ENCODE results near the gene JMJD8. TPM values are rescaled to one million over a fixed set of nuclear protein-coding genes. Genes with fewer than 3 reads are reported as not detected.

The JMJD8 gene
- total and polyA plus RNA-seq, 9 of the 15 experiments (the other 6 are each of a cell fraction or from before 2014, with no cell fraction given), result 1.2 to 50.6 (median 29.3) TPM

DNA sequence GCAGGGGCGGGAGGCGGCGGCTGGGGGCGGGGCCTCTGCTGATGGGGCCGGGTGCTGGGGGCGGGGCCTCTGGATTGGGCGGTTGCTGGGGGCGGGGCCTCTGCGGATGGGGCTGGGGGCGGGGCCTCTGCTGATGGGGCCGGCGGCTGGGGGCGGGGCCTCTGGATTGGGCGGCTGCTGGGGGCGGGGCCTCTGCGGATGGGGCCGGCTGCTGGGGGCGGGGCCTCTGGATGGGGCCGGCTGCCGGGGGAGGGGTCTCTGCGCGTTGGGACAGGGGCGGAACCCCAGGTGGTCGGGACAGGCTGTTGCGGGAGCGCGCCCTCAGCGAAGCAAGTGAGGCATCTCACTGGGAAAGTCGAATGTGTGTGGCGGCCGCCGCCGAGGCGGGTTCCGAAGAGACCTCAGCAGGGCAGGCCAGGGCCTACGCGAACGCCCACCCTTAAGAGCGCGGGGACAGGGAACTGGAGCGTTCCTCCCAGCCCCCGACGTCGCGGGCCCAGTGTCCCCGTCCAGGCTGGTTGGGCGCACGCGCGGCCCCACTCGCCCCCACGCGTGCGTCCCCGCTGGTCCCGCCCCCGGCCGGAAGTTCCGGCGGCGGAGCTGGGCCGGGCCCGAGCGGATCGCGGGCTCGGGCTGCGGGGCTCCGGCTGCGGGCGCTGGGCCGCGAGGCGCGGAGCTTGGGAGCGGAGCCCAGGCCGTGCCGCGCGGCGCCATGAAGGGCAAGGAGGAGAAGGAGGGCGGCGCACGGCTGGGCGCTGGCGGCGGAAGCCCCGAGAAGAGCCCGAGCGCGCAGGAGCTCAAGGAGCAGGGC lies 4.1 kb downstream of the JMJD8 start, which contains the start of gene STUB1 (continued):
- TF ChIP-seq JUND (IDR thresholded peaks at IDR 0.05; ENCODE audit: borderline replicate concordance, low read depth, low read length) (0 out of 2 replicates have a peak, but pooled peaks have one; percentile 3), JUND (tag; IDR thresholded peaks at IDR 0.05; ENCODE audit: borderline replicate concordance, low read depth, low read length) (no peak), SAP30 (IDR thresholded peaks at IDR 0.05; ENCODE audit: borderline replicate concordance, insufficient read depth, low read depth, low read length, poor library complexity, severe bottlenecking) (peak; percentile 80), CBFA2T3 (IDR thresholded peaks at IDR 0.05) (no peak), CREB1 (IDR thresholded peaks at IDR 0.05) (no peak), CREB1 (CRISPR knock-in tag; IDR thresholded peaks at IDR 0.05) (0 out of 2 replicates have a peak, but pooled peaks have one; percentile 21), KAT7 (CRISPR knock-in tag; IDR thresholded peaks at IDR 0.05; ENCODE audit: borderline replicate concordance) (no peak), ZNF212 (CRISPR knock-in tag; IDR thresholded peaks at IDR 0.05) (no peak), PTBP1 (IDR thresholded peaks at IDR 0.05; ENCODE audit: low read depth, low read length) (no peak), ELF4 (CRISPR knock-in tag; IDR thresholded peaks at IDR 0.05) (no peak), CHD1 (IDR thresholded peaks at IDR 0.05; ENCODE audit: low read length) (peak; percentile 4), RUNX1 (IDR thresholded peaks at IDR 0.05; ENCODE audit: low read depth) (no peak), SMAD4 (CRISPR knock-in tag; conservative IDR thresholded peaks at IDR 0.05) (peak; percentile 40; the same call in 1 of the 2 replicates)
- TF ChIP-seq, protein P1, sequence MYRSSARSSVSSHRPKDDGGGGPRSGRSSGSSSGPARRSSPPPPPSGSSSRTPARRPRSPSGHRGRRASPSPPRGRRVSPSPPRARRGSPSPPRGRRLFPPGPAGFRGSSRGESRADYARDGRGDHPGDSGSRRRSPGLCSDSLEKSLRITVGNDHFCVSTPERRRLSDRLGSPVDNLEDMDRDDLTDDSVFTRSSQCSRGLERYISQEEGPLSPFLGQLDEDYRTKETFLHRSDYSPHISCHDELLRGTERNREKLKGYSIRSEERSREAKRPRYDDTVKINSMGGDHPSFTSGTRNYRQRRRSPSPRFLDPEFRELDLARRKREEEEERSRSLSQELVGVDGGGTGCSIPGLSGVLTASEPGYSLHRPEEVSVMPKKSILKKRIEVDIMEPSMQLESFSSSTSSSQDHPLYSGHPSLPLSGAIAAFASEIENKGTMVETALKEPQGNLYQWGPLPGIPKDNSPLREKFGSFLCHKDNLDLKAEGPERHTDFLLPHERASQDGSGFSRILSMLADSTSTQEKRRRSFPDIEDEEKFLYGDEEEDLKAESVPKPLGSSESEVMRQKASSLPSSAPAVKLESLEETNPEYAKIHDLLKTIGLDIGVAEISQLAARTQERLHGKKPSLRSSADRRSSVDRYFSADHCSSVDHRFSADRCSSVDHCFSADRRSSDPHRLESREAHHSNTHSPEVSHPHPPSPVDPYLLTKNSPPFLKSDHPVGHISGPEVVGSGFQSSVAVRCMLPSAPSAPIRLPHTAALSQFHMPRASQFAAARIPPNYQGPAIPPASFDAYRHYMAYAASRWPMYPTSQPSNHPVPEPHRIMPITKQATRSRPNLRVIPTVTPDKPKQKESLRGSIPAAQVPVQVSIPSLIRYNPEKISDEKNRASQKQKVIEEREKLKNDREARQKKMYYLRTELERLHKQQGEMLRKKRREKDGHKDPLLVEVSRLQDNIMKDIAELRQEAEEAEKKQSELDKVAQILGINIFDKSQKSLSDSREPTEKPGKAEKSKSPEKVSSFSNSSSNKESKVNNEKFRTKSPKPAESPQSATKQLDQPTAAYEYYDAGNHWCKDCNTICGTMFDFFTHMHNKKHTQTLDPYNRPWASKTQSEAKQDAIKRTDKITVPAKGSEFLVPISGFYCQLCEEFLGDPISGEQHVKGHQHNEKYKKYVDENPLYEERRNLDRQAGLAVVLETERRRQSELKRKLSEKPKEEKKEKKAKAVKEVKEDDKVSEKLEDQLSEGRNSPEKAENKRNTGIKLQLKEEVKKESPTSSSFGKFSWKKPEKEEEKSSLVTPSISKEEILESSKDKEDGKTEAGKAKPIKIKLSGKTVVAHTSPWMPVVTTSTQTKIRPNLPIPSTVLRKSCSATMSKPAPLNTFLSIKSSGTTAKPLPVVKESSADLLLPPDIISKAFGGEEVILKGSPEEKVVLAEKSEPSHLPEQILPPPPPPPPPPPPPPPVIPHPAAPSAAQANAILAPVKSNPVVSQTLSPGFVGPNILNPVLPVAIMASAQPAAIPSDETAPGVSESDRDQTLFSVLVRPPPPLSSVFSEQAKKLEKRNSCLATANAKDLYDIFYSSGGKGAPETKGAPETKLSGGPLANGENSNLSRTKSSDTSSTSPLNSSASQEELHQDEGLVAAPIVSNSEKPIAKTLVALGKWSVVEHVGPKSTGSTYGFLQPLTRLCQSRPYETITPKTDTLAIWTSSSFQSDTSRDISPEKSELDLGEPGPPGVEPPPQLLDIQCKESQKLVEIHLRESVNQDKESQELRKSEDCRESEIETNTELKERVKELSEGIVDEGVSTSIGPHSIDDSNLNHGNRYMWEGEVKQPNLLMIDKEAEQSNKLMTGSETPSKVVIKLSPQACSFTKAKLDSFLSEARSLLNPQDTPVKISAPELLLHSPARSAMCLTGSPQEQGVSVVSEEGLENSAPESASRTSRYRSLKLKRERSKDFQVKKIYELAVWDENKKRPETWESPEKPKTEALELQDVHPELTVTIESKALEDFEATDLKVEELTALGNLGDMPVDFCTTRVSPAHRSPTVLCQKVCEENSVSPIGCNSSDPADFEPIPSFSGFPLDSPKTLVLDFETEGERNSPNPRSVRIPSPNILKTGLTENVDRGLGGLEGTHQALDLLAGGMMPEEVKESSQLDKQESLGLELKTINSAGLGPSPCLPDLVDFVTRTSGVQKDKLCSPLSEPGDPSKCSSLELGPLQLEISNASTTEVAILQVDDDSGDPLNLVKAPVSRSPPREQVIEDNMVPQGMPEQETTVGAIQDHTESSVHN (IDR thresholded peaks at IDR 0.05; ENCODE audit: borderline replicate concordance in 1 of 2, low read depth in 1 of 2), result no peak
- TF ChIP-seq, protein P2, sequence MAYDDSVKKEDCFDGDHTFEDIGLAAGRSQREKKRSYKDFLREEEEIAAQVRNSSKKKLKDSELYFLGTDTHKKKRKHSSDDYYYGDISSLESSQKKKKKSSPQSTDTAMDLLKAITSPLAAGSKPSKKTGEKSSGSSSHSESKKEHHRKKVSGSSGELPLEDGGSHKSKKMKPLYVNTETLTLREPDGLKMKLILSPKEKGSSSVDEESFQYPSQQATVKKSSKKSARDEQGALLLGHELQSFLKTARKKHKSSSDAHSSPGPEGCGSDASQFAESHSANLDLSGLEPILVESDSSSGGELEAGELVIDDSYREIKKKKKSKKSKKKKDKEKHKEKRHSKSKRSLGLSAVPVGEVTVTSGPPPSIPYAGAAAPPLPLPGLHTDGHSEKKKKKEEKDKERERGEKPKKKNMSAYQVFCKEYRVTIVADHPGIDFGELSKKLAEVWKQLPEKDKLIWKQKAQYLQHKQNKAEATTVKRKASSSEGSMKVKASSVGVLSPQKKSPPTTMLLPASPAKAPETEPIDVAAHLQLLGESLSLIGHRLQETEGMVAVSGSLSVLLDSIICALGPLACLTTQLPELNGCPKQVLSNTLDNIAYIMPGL (CRISPR knock-in tag; IDR thresholded peaks at IDR 0.05), result no peak

All from K562 (cell line).